ENCODE data around the gene WWOX. TPM values are rescaled to one million over a fixed set of nuclear protein-coding genes. Genes with fewer than 3 reads are reported as not detected.

The WWOX gene
- total and polyA plus RNA-seq, 2 of the 8 experiments (the other 6 are each of a cell fraction or from before 2014, with no cell fraction given): 5.4 to 16.7 TPM

- H2AK5ac ChIP-seq (ENCODE audit: low read depth, low read length): no peak overlapping the region
- TF ChIP-seq ATF2 (IDR thresholded peaks at IDR 0.05; ENCODE audit: low read length): no peak
- TF ChIP-seq SIN3A (conservative IDR thresholded peaks at IDR 0.05 in 1 of 2, IDR thresholded peaks at IDR 0.05 in 1 of 2; ENCODE audit: low read depth in 1 of 2, low read length in 2 of 2): no peak
- TF ChIP-seq NRF1 (IDR thresholded peaks at IDR 0.05; ENCODE audit: low read depth, low read length): no peak
- TF ChIP-seq RXRA (IDR thresholded peaks at IDR 0.05; ENCODE audit: insufficient read depth, low read depth, low read length): no peak
- no peak for TF ChIP-seq TAF1 (IDR thresholded peaks at IDR 0.05; ENCODE audit: low read depth, low read length)
- no peak for TF ChIP-seq KDM5A (IDR thresholded peaks at IDR 0.05; ENCODE audit: low read length)
- no peak for TF ChIP-seq ASH2L (IDR thresholded peaks at IDR 0.05; ENCODE audit: low read length)
- TF ChIP-seq CBX5 (IDR thresholded peaks at IDR 0.05; ENCODE audit: low read depth, low read length): no peak
- TF ChIP-seq SUZ12 (IDR thresholded peaks at IDR 0.05; ENCODE audit: low read length): no peak
- TF ChIP-seq CHD2 (IDR thresholded peaks at IDR 0.05; ENCODE audit: low read length): no peak
- H3K14ac ChIP-seq (ENCODE audit: insufficient read length): no peak overlapping the region
- H2AFZ ChIP-seq (ENCODE audit: low read length): no peak overlapping the region
- no peak overlapping the region for H3K9ac ChIP-seq (replicated peaks in 1 of 4; ENCODE audit: extremely low read depth in 1 of 4, low read depth in 3 of 4, low read length in 3 of 4)
- no peaks in the 10 kb centered on the region for H3K79me1 ChIP-seq (ENCODE audit: low read depth, low read length)
- H3K4me3 ChIP-seq (ENCODE audit: extremely low read depth in 1 of 4, insufficient read depth in 2 of 4, low read depth in 3 of 4, low read length in 4 of 4): no peak overlapping the region
- H4K5ac ChIP-seq (ENCODE audit: insufficient read length, low read depth, low read length): no peak overlapping the region
- H3K27me3 ChIP-seq (replicated peaks in 1 of 4; ENCODE audit: control insufficient read depth in 3 of 4, extremely low read depth in 1 of 4, insufficient read depth in 3 of 4, low read length in 3 of 4): no peaks in the 10 kb centered on the region
- no peak overlapping the region for H3K27ac ChIP-seq (ENCODE audit: low read depth, low read length)
- H3K36me3 ChIP-seq (ENCODE audit: control insufficient read depth in 2 of 4, insufficient read depth in 4 of 4, low read length in 3 of 4): no peaks in the 10 kb centered on the region
- H2BK120ac ChIP-seq (replicated peaks; ENCODE audit: low read depth, low read length): no peak overlapping the region
- no peaks in the 10 kb centered on the region; a peak in 1 of 4 replicates for H3K9me3 ChIP-seq (ENCODE audit: insufficient read depth in 2 of 2, low read depth in 1 of 2, low read length in 1 of 2)
- no peak for FAIRE-seq
- H4K91ac ChIP-seq (replicated peaks; ENCODE audit: insufficient read length, low read length): no peak overlapping the region
- no peak overlapping the region for H3K4me2 ChIP-seq (ENCODE audit: insufficient read depth in 1 of 2, low read depth in 2 of 2, low read length in 2 of 2)
- H3K23me2 ChIP-seq (ENCODE audit: low read depth, low read length): no peaks in the 10 kb centered on the region
- ChIA-PET CTCF (ENCODE audit: partially characterized antibody) (interaction anchor here (0.7 to 1.3 kb wide), 3 partner anchors 12 to 1274 kb away, joined by 3 to 4 read pairs (median 3); no protein-coding TSS in a partner anchor), POLR2A (ENCODE audit: partially characterized antibody) (no interaction called here)
- WGBS, 2 experiments (ENCODE audit: extremely low coverage in 1 of 2, insufficient coverage in 1 of 2, insufficient read length in 1 of 2, insufficient replicate concordance in 2 of 2, low coverage in 1 of 2, low lambda C conversion rate in 2 of 2, missing lambda C conversion rate in 1 of 2): 87% methylated on average over 2 of the region's 2 CpGs; no CpG with 5 or more reads in 1 of the 2 experiments
- no peaks in the 10 kb centered on the region for H4K20me1 ChIP-seq (replicated peaks in 1 of 2; ENCODE audit: control insufficient read depth in 1 of 2, insufficient read depth in 2 of 2, low read length in 2 of 2)
- no peak overlapping the region for H2BK12ac ChIP-seq (ENCODE audit: low read depth, low read length)
- no peaks in the 10 kb centered on the region for H3K4me1 ChIP-seq (replicated peaks in 1 of 4; ENCODE audit: control insufficient read depth in 3 of 4, insufficient read depth in 4 of 4, low read length in 3 of 4)
- DNase-seq (ENCODE audit: low read depth in 1 of 2, low spot score in 2 of 2): no peak
- H3K18ac ChIP-seq (ENCODE audit: extremely low read depth, low read length): no peak overlapping the region
- H2BK20ac ChIP-seq (ENCODE audit: low read length): no peak overlapping the region
- no peaks in the 10 kb centered on the region for H3K79me2 ChIP-seq (ENCODE audit: control insufficient read depth in 1 of 2, insufficient read depth in 2 of 2, low read length in 2 of 2)
- no peak overlapping the region for H2BK15ac ChIP-seq (ENCODE audit: low read length)
- H2BK5ac ChIP-seq (ENCODE audit: low read depth, low read length): no peak overlapping the region
- H3K23ac ChIP-seq (ENCODE audit: insufficient read length): no peak overlapping the region
- no peak overlapping the region for H3K4ac ChIP-seq (replicated peaks; ENCODE audit: insufficient read length, low read depth, low read length)
- no peak overlapping the region for H4K8ac ChIP-seq (ENCODE audit: extremely low read depth, insufficient read depth, low read length)
- H3K56ac ChIP-seq (replicated peaks; ENCODE audit: insufficient read length, low read depth, low read length): no peak overlapping the region
Measured at GRCh38 chr16:78811247-78811646, 711.8 kb downstream of the WWOX start.

Measured in H1 (cell line).